Measurements from ENCODE around the gene RPLP2.

DNA sequence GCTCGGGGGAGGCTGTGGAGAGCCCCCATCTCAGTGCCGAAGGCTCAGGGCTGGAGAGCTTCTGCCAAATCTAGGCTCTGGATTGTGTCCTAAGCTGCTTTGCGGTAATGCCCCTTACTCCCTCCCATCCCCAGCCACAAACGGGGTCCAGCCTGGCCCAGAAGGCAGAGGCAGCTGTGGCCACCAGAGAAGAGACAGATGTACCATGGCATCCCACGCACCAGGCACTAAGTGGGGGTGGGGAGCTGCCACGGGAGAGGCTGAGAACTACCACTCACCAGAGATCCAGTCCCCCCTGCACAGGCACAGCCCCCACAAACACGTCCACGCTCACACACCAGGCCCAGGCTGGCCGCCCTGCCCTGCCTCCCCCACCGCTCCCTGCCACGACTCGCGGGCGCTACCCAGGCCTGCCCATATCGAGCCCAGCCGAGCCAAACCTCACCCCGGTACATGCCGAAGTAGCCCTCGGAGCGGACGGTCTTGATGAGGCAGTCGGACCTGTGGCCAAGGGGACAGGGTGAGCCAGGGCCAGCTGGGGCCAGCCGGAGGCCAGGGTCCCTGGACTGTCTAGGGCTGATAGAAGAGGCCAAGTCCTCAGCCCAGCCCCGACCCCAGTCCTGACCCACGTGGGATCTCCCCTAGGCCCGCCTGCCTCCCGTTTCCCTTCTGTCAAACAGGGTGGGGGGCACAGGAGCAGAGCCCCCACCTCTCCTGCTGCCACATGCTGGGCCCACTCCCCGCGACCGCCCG, 15.6 kb upstream of the RPLP2 start:
- TF ChIP-seq EZH2 (IDR thresholded peaks at IDR 0.05; ENCODE audit: borderline replicate concordance) (no peak), CTCF (IDR thresholded peaks at IDR 0.05; ENCODE audit: poor library complexity) (no peak)
